ENCODE results near the gene ATG12.

DNA sequence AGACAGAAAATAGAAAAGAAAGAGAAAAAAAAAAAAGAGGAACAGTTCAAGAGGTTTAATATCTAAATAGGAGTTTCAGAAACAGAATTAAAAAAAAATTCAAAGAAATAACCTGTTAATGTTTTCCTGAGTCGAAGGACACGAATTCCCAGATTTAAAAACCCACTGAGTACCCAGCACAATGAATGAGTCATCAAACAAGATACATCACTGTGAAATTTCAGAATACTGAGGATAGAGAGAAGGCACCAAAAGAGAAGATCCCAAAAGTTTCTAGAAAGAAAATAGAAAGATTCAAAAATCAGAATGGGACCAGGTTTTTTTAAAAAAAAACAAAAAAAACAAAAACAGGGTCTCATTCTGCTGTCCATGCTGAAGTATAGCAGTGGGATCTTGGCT is 33.7 kb downstream of the ATG12 start:
- TF ChIP-seq, protein P1, sequence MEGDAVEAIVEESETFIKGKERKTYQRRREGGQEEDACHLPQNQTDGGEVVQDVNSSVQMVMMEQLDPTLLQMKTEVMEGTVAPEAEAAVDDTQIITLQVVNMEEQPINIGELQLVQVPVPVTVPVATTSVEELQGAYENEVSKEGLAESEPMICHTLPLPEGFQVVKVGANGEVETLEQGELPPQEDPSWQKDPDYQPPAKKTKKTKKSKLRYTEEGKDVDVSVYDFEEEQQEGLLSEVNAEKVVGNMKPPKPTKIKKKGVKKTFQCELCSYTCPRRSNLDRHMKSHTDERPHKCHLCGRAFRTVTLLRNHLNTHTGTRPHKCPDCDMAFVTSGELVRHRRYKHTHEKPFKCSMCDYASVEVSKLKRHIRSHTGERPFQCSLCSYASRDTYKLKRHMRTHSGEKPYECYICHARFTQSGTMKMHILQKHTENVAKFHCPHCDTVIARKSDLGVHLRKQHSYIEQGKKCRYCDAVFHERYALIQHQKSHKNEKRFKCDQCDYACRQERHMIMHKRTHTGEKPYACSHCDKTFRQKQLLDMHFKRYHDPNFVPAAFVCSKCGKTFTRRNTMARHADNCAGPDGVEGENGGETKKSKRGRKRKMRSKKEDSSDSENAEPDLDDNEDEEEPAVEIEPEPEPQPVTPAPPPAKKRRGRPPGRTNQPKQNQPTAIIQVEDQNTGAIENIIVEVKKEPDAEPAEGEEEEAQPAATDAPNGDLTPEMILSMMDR (IDR thresholded peaks at IDR 0.05; ENCODE audit: poor library complexity, severe bottlenecking) = no peak
- TF ChIP-seq EZH2 (IDR thresholded peaks at IDR 0.05; ENCODE audit: borderline replicate concordance, insufficient read depth, low read length, poor library complexity, severe bottlenecking) (no peak), EP300 (conservative IDR thresholded peaks at IDR 0.05; ENCODE audit: poor library complexity, severe bottlenecking) (no peak), POLR2AphosphoS5 (IDR thresholded peaks at IDR 0.05) (no peak), TAF1 (IDR thresholded peaks at IDR 0.05; ENCODE audit: low read depth) (no peak), MXI1 (conservative IDR thresholded peaks at IDR 0.05; ENCODE audit: poor library complexity, severe bottlenecking) (no peak), RAD21 (conservative IDR thresholded peaks at IDR 0.05) (no peak)
- TF ChIP-seq, protein P2, sequence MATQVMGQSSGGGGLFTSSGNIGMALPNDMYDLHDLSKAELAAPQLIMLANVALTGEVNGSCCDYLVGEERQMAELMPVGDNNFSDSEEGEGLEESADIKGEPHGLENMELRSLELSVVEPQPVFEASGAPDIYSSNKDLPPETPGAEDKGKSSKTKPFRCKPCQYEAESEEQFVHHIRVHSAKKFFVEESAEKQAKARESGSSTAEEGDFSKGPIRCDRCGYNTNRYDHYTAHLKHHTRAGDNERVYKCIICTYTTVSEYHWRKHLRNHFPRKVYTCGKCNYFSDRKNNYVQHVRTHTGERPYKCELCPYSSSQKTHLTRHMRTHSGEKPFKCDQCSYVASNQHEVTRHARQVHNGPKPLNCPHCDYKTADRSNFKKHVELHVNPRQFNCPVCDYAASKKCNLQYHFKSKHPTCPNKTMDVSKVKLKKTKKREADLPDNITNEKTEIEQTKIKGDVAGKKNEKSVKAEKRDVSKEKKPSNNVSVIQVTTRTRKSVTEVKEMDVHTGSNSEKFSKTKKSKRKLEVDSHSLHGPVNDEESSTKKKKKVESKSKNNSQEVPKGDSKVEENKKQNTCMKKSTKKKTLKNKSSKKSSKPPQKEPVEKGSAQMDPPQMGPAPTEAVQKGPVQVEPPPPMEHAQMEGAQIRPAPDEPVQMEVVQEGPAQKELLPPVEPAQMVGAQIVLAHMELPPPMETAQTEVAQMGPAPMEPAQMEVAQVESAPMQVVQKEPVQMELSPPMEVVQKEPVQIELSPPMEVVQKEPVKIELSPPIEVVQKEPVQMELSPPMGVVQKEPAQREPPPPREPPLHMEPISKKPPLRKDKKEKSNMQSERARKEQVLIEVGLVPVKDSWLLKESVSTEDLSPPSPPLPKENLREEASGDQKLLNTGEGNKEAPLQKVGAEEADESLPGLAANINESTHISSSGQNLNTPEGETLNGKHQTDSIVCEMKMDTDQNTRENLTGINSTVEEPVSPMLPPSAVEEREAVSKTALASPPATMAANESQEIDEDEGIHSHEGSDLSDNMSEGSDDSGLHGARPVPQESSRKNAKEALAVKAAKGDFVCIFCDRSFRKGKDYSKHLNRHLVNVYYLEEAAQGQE (IDR thresholded peaks at IDR 0.05; ENCODE audit: borderline replicate concordance) = no peak

Data from neural cell (in vitro differentiated cells).